ENCODE measurements around the gene PLA1A. TPM values are rescaled to one million over a fixed set of nuclear protein-coding genes. Genes with fewer than 3 reads are reported as not detected.

PLA1A gene
- total RNA-seq, 1 donor from 2014 or later = 0.52 TPM

- H3K4me3 ChIP-seq (ENCODE audit: low read depth, low read length) = no peak overlapping the region
- no peak for TF ChIP-seq CTCF (conservative IDR thresholded peaks at IDR 0.05; ENCODE audit: low read depth, low read length)
- DNase-seq (ENCODE audit: low read depth) = no peak
Observed at GRCh38 chr3:119620899-119621298, 23.2 kb downstream of the PLA1A start.

GRCh38 chr3:119624002-119624720 is 26.5 kb downstream of the PLA1A start:
- no peak overlapping the region for H3K4me3 ChIP-seq (ENCODE audit: low read depth, low read length)
- DNase-seq (ENCODE audit: low read depth) = no peak
- TF ChIP-seq CTCF (conservative IDR thresholded peaks at IDR 0.05; ENCODE audit: low read depth, low read length) = no peak

GRCh38 chr3:119625451-119626153 is 27.9 kb downstream of the PLA1A start:
- no peak overlapping the region for H3K4me3 ChIP-seq (ENCODE audit: low read depth, low read length)
- TF ChIP-seq CTCF (conservative IDR thresholded peaks at IDR 0.05; ENCODE audit: low read depth, low read length) = no peak
- no peak for DNase-seq (ENCODE audit: low read depth)

- no peak overlapping the region for H3K4me3 ChIP-seq (ENCODE audit: low read depth, low read length)
- DNase-seq (ENCODE audit: low read depth) = no peak
- no peak for TF ChIP-seq CTCF (conservative IDR thresholded peaks at IDR 0.05; ENCODE audit: low read depth, low read length)
Observed at GRCh38 chr3:119626196-119626595, 28.5 kb downstream of the PLA1A start.

- TF ChIP-seq CTCF (conservative IDR thresholded peaks at IDR 0.05; ENCODE audit: low read depth, low read length) = no peak
- DNase-seq (ENCODE audit: low read depth) = no peak
- H3K4me3 ChIP-seq (ENCODE audit: low read depth, low read length) = no peak overlapping the region
Observed at GRCh38 chr3:119627461-119627860, 29.8 kb downstream of the PLA1A start.

GRCh38 chr3:119628390-119628789 is 30.7 kb downstream of the PLA1A start:
- H3K4me3 ChIP-seq (ENCODE audit: low read depth, low read length) = no peak overlapping the region
- no peak for DNase-seq (ENCODE audit: low read depth)
- no peak for TF ChIP-seq CTCF (conservative IDR thresholded peaks at IDR 0.05; ENCODE audit: low read depth, low read length)
